Measurements from ENCODE around the gene PLXDC1.
"Not testable (repeated sequence)": the region's sequence is repeated elsewhere in the genome, so short reads cannot be mapped to it uniquely, and the experiment has no call there.

PLXDC1 gene

GRCh38 chr17:39173080-39173479, 21.6 kb upstream of the PLXDC1 start:
- DNase-seq (ENCODE audit: low read depth): no peak
- no peak overlapping the region for H3K4me3 ChIP-seq (ENCODE audit: control insufficient read depth, low read depth, low read length)
- TF ChIP-seq, protein P1, sequence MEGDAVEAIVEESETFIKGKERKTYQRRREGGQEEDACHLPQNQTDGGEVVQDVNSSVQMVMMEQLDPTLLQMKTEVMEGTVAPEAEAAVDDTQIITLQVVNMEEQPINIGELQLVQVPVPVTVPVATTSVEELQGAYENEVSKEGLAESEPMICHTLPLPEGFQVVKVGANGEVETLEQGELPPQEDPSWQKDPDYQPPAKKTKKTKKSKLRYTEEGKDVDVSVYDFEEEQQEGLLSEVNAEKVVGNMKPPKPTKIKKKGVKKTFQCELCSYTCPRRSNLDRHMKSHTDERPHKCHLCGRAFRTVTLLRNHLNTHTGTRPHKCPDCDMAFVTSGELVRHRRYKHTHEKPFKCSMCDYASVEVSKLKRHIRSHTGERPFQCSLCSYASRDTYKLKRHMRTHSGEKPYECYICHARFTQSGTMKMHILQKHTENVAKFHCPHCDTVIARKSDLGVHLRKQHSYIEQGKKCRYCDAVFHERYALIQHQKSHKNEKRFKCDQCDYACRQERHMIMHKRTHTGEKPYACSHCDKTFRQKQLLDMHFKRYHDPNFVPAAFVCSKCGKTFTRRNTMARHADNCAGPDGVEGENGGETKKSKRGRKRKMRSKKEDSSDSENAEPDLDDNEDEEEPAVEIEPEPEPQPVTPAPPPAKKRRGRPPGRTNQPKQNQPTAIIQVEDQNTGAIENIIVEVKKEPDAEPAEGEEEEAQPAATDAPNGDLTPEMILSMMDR (conservative IDR thresholded peaks at IDR 0.05; ENCODE audit: control insufficient read depth, insufficient read depth, low read depth, low read length): no peak

GRCh38 chr17:39171933-39172332, 20.5 kb upstream of the PLXDC1 start:
- no peak for DNase-seq (ENCODE audit: low read depth)
- H3K4me3 ChIP-seq (ENCODE audit: control insufficient read depth, low read depth, low read length): no peak overlapping the region
- TF ChIP-seq, protein P1 (conservative IDR thresholded peaks at IDR 0.05; ENCODE audit: control insufficient read depth, insufficient read depth, low read depth, low read length): no peak

- DNase-seq (ENCODE audit: low read depth): no peak
- no peak overlapping the region for H3K4me3 ChIP-seq (ENCODE audit: control insufficient read depth, low read depth, low read length)
- TF ChIP-seq, protein P1 (conservative IDR thresholded peaks at IDR 0.05; ENCODE audit: control insufficient read depth, insufficient read depth, low read depth, low read length): no peak
Observed at GRCh38 chr17:39170558-39170957, 19.1 kb upstream of the PLXDC1 start.

DNA sequence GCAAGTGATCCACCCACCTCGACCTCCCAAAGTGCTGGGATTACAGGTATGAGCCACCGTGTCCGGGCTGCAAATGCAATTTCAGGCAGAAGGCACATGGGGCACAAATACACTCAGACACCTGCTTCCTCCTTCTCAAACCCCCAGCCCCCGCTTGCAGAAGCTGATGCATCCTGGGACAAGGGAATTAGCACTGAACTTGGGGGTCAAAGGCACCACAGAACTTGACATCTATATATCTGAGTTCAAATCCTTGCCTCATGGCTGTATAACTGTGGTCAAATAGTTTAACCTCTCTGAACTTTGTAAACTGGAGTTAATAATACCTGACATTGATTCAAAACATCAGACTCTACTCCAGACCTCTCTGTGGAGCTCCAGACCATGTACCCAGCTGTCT, 18.7 kb upstream of the PLXDC1 start:
- no peak overlapping the region for H3K4me3 ChIP-seq (ENCODE audit: control insufficient read depth, low read depth, low read length)
- no peak for DNase-seq (ENCODE audit: low read depth)
- TF ChIP-seq, protein P1 (conservative IDR thresholded peaks at IDR 0.05; ENCODE audit: control insufficient read depth, insufficient read depth, low read depth, low read length): no peak

DNA sequence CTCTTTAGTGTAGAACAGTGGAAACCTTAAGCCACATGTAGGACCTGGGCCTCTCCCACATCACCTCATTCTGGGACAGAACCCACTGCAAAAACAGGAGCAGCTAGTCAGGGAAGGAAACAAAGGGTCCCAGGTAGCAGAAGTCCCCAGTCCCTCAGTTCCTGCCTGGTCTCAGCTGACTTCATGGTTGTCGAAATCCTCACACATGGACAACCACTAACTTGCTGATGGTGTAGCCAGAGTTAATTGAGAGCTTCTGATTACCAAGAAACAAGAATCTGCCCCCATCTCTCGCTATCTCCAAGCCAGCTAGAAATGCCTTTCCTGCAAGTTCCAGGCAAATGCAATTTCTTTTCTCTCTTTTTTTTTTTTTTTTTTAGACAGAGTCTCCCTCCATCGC, 18.1 kb upstream of the PLXDC1 start:
- no peak for DNase-seq (ENCODE audit: low read depth)
- H3K4me3 ChIP-seq (ENCODE audit: control insufficient read depth, low read depth, low read length): no peak overlapping the region
- TF ChIP-seq, protein P1 (conservative IDR thresholded peaks at IDR 0.05; ENCODE audit: control insufficient read depth, insufficient read depth, low read depth, low read length): no peak

DNA sequence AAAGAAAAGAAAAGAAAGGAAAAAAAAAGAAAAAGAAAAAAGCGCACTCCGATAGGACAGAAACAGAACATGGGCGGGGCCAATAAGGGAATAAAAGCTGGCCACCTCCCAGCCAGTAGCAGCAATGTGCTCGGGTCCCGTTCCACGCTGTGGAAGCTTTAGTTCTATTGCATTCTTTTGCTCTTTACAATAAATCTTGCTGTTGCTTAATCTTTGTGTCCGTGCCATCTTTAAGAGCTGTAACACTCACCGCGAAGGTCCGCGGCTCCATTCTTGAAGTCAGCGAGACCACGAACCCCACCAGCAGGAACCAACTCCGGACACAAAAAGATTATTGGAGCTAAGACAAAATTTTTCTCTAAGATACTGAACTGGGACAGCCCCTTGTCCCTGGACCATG, 17.7 kb upstream of the PLXDC1 start:
- TF ChIP-seq, protein P1 (conservative IDR thresholded peaks at IDR 0.05; ENCODE audit: control insufficient read depth, insufficient read depth, low read depth, low read length): no peak
- no peak for DNase-seq (ENCODE audit: low read depth)
- no peak overlapping the region for H3K4me3 ChIP-seq (ENCODE audit: control insufficient read depth, low read depth, low read length)

GRCh38 chr17:39168503-39168902, 17.1 kb upstream of the PLXDC1 start:
- not testable (repeated sequence) for DNase-seq (ENCODE audit: low read depth); H3K4me3 ChIP-seq (ENCODE audit: control insufficient read depth, low read depth, low read length)

All from fibroblast of mammary gland (primary cell).